ENCODE data around the gene RAB10.
A peak's percentile ranks its signal among the peaks of the same experiment; 100 is the strongest.
"Not testable (repeated sequence)": the region's sequence is repeated elsewhere in the genome, so short reads cannot be mapped to it uniquely, and the experiment has no call there.

RAB10 gene

DNA sequence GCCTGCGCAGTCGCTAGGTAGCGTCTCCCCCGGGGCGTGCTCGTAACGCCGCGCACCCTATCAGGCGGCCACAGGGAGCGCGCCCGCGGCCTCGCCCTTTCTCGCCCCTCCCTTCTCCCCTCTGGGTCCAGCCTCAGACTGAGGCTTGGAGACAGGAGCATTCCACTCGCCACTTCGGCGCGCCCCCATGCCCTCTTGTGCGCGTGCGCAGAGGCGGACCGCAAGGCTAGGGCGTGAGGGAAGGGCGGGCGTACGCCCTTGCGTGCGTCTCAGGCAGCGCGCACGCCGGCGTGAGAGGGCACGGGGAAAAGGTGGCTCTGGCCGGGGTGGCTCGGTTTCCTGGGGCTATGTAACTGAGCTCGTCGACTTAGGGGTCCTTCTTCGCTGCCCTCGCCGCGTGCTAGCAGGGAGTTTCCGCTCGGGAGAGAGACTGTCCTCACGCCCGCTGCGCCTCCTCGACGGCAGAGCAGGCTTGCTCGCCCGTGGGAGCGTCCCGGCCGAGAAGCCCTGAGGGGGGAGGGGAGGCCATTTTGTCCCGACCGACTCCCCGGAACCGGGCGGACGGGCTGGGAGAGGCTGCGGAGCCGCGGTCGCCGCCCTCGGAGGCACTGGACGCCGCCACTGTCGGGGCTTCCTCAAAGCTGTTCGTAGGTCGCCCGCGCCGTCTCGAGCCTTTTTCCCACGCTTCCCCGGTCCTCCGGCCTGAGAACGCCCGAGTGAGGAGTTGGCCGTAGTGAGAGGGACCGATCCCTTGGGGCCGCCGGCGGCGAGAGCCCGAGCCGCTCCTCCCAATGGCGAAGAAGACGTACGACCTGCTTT, at the start of gene RAB10:
RAB10 (plus strand) TSS at position 267 of the 819 bp plus-strand sequence; CDS start at position 792, 525 bp downstream.
- DNase-seq: peak; percentile 97

DNA sequence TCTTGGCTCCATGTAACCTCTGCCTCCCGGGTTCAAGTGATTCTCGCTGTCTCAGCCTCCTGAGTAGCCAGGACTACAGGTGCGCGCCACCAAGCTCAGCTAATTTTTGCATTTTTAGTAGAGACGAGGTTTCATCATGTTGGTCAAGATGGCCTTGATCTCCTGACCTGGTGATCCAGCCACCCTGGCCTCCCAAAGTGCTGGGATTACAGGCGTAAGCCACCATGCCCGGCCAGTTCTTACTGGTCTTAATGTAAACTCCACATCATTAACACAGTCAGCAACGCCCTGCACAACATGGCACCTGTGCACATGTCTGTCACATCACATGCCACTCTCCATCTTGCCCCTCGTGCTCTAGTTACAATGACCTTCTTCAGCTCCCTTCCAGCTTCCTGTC, 45.8 kb upstream of the RAB10 start:
- DNase-seq: no peak

DNA sequence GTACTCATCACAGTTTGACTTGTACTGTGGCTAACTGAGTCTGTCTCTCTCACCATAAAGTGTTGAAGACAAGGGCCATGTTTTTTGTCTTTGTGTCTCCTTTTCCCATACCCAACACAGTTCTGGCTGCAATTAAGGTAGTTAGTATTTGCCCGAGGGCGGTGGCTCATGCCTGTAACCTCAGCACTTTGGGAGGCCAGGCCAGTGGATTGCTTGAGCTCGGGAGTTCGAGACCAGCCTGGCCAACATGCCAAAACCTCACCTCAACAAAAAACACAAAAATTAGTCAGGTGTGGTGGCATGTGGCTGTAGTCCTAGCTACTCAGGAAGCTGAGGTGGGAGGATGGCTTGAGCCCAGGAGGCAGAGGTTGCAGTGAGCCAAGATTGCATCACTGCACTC, 44.7 kb upstream of the RAB10 start:
- no peak for DNase-seq

DNA sequence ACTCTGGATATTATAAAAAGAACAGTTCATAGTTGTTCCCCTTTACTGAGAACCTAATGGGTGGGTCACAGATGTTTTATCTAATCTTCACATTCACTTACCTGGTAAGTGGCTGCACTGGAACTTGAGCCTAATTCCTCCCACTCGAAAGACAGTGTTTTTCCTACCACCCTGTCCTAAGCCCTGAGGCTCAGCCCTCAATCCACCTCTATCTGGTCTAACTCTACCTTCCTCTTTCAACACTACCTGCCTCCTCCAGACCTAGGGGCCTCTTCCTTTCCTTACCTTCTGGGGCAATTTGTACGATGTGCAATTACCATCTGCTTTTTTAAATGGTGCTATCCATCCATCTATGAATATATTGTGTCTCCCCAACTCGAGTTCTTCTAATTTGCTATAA, 41.9 kb upstream of the RAB10 start:
- DNase-seq: no peak

DNA sequence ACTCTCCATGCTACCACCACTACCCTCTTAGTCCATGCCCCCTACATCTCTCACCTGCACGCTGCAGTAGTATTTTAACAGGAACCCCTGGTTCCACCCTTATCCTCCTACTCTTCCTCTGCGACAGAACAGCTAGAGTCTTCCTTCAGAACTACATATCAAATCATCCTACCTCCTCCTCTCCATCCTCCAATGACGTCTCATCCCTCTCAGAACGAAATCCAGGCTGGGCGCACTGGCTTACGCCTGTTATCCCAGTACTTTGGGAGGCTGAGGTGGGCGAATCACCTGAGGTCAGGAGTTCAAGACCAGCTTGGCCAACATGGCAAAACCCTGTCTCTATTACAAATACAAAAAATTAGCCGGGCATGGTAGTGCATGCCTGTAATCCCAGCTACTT, 41.3 kb upstream of the RAB10 start:
- no peak for DNase-seq

DNA sequence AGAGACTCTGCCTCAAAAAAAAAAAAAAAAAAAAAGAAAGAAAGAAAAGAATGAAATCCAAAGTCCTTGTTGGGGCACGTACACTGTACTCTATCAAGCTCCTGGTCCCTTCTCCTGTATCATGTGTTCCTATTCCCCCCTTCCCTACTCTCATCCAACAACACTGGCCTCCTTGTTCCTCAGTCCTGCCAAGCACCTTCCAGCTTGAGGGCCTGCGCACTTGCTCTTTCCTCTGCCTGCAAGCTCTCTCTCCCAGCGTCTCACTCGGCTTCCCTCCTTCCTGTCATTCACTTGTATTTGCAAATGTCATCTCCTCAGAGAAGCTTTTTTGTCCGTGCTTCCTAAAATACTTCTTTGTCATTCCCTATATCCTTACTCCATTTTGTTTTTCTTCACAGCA, 40.8 kb upstream of the RAB10 start:
- no peak for DNase-seq

DNA sequence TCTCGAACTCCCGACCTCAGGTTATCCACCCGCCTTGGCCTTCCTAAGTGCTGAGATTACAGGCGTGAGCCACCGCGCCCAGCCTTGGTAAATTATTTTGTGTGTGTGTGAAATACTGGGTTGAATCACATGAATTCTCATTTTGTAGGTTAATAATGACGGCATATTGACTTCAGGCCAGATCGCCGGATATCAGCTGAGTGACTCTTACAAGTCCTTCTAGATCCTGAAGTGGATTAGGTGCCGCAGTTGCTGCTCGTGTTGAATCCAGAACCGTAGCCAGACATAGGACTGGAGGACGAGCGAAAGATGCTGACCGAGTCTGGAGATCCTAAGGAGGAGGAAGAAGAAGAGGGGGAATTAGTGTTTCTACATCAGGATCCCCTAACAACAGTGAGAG, 39.4 kb upstream of the RAB10 start:
- DNase-seq: no peak

DNA sequence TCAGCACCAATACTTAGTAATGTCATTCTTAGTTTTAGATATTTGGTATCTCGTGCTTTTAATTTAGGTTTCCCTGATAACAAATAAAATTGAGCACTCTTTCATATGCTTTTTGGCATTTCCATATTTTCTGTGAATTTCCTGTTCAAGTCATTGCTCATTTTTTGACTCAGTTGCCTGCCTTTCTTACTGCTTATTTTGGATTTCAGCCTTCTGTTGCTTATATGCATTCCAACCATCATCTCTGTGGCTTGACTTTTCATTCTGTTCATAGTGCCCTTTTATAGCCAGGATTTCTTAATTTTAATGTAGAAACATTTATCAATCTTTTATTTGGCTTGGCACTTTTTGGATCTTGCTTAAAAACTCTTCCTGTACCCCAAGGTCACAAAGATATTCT, 37.0 kb upstream of the RAB10 start:
- no peak for DNase-seq

DNA sequence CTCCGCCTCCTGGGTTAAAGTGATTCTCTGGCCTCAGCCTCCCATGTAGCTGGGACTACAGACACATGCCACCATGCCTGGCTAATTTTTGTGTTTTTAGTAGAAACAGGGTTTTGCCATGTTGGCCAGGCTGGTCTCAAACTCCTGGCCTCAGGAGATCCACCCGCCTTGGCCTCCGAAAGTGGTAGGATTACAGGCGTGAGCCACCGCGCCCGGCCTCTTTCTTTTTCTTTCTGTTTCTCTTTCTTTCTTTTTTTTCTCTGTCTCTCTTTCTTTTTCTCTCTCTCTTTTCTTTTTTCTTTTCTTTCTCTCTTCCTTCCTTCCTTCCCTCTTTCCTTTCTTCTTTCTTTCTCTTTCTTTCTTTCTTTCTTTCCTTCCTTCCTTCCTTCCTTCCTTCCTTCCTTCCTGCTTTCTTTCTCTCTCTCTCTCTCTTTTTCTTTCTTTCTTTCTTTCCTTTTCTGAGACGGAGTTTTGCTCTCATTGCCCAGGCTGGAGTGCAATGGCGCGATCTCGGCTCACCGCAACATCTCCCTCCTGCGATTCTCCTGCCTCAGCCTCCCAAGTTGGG, 35.0 kb upstream of the RAB10 start:
- not testable (repeated sequence) for DNase-seq

DNA sequence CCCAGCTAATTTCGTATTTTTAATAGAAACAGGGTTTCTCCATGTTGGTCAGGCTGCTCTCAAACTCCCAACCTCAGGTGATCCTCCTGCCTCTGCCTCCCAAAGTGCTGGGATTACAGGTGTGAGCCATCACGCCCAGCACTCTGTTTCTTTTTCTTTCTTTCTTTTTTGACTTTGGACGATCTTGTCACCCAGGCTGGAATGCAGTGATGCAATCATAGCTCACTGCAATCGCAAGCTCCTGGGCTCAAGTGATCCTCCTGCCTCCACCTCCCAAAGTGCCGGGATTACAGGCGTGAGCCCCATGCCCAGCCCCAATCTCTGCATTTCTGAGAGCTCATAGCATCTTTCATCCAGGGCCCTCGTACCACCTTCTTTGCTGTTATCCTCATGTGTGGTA, 34.5 kb upstream of the RAB10 start:
- not testable (repeated sequence) for DNase-seq

DNA sequence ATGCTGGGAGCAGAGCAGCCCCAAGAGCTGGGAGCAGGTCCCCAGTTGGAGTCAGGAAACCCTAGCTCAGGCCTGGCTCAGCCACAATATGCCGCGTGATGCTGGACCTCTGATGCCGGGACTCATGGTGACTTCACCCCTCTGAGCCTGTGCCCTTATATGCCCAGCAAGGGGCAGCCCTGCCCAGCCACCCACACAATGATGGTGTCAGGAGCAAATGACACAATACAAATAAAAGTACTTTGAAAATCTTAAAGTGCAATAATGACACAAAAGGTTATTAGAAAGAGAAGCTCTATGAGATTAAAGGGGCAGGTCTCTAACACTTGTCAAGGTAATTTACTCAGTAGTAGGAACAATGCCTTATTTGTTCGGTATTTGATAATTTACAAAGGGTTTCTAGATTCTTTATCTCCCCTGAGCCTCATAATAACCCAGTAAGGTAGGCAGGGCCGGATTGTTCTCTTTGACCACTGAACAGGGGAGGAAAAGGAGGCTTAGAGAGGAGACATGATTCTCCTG, 33.3 kb upstream of the RAB10 start:
- DNase-seq: no peak

DNA sequence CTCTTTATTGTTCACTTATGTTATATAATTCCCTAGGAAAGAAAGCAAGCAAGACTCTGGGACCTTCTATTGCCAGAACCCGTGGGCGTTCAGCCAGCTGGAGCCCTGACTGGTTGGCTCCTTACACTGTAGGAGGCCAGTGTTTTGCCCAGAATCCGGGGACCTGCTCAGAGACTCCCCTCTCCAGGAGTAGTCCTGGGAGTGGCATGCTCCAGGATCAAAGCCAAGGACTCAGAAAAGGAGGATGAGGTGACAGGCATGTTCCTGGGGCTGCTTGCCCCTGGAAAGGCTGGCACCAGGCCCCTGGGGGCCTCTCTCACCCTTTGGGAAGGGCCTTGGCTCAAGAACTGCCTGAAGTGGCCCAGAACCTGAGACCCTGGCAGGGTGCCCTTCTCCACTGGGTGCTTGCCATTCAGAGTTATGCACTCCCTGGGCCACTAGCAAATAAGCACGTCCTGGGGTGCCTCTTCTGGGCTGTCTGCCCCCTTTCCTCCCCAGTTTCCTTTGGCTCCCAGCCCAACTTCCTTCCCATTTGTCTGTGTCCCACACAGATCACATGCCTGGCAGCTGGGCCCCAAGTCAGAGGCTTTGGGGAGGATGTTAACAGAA, 32.0 kb upstream of the RAB10 start:
- DNase-seq: peak; percentile 53

DNA sequence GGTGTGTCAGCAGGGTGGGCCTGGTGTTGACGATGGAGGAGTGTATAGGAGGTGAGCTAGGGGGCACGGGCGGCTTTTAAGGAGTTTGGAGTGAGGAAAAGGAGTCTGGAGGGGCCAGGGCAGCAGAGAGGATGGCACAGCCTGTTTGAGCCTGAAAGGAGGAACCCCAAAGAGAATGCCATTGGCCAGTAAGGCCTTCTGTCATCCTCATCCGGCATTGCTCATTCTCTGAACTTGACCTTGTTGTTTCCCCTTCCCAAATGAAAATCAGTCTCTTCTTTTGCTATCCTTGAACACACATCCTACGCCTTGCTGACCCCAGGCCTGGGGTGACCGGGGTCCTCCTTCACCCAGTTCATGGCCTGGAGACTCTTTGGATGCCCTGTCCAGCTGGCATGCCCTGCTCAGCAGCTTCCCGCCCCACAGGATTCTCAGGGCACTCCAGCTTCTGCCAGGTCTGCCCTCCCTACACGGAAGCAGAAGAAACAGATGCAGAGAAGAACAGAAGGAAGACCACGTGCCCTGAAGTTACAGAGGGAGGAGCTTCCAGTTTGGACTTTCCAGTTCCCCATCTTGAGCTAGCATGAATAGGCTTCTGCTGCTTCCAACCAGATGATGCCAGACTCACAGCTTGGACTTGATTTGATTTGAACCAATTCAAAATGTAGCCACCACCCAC, 31.1 kb upstream of the RAB10 start:
- DNase-seq: no peak

DNA sequence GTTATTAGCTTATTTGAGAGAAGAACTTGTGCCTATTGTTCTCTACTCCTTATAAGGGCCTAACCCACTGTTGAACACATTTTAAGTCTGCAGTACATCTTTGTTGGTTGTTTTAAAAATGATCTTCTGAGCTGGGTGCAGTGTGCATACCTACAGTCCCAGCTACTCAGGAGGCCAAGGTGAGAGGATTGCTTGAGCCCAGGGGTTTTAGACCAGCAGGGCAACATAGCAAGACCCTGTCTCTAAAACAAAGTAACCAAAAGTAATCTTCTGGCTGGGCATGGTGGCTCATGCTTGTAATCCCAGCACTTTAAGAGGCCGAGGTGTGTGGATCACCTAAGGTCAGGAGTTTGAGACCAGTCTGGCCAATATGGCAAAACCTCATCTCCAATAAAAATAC, 25.8 kb upstream of the RAB10 start:
- DNase-seq: no peak

DNA sequence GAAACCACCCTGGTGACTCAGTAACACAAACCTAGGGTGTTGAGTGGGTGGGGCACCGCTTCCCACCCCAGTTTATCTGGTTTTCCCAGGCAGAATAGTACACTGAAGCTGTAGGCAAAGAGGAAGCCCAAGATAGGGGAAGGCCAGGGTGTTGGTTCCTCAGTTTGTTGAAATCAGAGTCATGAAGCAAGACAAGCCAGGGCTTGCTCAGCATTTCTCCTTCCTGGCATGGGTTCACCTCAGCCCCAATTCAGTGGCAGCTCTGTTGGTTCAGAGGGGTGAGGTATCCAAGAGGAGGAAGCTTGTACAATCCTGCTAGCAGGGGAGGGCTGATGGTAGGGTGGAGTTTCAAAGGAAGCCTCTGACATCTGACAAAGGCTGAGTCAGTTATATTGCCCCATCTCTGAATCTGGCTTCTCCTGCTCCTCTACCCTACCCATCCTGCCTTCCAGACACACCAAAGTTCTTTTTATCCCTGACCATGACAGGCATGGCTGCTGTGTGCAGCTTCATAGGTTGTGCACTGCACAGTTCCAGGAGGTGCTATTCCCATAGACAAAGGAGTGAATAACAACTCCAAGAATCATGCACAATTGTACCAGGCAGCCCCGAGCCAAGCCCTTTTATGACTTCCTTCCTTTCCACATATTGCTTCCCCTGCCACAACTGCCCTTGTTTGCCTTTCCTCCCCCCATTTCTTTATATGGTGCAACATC, 24.9 kb upstream of the RAB10 start:
- no peak for DNase-seq

DNA sequence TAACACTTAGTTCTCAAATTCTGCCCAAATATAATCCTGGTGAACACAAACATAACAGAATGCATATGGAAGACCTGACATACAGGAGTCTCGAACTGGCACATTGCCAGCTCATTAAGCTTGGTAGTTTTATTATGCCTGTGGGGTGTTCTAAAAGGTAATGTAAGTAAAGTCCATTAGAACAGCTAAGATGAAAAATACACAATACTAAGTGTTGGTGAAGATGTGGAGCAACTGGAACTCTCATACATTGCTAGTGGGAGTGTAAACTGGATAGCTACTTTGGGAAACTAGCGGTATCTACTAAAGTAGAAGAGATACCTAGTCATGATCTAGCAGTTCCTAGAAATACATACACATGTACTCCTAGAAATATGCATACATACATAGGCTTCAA, 24.3 kb upstream of the RAB10 start:
- DNase-seq: no peak

DNA sequence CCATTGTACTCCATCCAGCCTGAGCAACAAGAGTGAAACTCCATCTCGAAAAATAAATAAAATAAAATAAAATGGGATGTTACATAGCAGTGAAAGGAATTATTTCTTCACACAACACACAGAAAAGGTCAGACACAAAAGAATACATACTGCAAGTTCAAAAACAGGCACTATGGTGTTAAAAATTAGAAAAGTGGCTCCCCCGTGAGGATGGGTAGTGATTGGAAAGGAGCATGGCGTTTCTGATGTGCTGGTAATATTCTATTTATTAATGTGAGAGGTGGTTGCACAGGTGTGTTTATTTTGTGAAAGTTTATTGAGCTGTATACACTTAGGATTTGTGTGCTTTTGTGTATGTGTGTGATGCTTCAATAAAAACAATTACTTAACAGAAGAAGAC, 22.9 kb upstream of the RAB10 start:
- no peak for DNase-seq

DNA sequence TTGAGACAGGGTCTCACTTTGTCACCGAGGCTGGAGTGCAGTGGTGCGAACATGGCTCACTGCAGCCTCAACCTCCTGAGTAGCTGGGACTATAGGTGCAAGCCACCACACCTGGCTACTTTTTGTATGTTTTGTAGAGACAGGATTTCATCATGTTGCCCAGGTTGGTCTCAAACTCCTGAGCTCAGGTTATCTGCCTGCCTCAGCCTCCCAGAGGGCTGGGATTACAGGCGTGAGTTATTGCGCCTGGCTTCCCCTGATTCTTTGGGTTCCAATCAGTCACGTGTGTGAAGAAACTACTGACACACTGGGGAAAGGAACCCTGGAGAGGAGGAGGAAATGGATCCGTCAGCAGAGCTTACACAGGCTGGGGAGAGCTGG, 22.3 kb upstream of the RAB10 start:
- no peak for DNase-seq

DNA sequence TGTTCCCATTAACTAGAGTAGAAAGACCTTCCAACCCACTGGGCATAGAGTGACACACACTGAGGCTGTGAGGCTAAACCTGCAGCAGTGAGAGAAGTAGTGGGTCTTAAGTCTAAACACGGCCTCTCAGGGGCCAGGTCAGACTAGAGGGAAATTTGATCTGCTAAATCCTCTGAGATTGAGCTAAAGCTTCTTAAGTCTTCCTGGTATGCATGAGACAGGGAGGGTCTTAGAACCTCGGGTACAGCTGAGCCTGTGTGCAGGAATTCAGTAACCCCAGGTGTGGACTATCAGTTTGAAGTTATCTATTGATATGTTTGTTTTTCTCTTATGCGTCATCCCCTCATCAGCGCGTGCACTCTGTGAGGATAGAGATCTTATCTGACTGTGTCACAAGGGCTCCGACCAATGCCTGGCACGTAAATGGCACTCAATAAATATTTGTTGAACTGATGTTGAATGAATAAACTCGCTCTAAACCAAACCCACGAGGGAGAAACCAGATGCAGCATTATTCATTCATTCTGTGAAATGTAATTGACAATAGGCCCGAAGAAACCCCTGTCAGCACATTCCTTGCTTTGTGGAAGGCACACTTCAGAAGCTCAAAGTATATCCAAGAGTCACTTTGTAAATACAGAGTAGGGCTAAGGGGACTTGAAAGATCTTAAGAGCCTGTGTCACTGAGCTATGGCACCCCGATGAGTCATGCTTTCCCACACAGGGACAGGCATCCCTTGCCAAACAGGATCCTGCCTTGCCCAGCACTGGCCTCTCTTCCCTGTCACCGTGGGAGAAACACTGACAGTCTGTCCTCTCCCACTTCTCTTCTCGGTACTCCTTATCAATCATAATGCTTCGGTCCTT, 21.7 kb upstream of the RAB10 start:
- DNase-seq: peak; percentile 99

DNA sequence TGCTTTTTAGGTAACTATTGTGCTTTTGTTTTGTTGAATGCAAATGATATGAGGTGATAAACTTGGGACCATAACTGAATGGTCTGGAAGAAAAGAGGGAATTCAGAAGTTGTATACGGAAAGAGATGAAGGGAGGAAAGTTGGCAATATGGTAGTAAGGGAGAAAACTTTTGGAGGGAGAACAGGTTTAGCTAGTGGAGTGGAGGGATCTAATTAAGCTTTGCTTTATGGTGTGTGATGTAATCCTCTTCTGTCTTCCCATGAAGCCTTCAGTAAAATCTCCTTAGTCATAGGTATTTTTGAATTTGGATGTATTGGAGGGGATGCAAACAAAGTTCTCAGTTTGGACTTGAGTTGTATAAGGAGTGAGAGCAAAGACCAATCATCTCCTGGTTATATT, 20.2 kb upstream of the RAB10 start:
- DNase-seq: no peak

DNA sequence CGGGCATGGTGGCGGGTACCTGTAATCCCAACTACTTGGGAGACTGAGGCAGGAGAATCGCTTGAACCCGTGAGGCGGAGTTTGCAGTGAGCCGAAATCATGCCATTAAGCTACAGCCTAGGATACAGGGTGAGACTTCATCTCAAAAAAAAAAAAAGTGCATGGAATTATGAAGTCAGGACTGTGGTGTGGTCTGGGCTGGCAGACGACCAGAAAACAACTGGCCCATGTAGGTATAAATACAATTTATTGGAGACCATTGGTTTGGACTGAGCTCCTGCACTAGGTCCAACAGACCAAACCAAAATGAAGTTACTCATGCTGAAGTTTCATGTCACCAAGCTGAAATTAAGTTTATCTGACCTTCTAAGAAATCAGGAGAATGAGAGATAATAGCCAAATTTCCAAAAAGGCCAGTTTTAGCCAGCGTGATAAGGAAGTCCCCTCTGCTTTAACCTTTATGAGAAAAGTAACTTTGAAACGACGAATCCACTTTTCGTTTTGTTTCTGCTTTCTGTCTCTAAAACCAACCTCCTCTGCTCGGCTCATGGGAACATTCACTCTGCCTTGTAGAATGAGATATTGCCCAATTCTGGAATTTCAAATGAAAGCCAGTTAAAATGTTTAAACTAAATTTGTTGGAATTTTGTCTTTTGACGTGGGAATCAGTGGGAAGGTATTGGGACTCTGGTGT, 17.7 kb upstream of the RAB10 start:
- no peak for DNase-seq

Data from DMS79 treated with DMSO at 0.1 percent for 48 hours (cell line).